HG02623 (cell line): Measurements from ENCODE around the gene KCNJ6.
"Not testable (repeated sequence)": the region's sequence is repeated elsewhere in the genome, so short reads cannot be mapped to it uniquely, and the experiment has no call there.

Source experiments
- ATAC-seq: cut with Tn5 transposase; IDR thresholded peaks from one replicate; pipeline ENCODE4 v1.9.1; 2021; ENCODE audit warnings: moderate library complexity; ENCODE audit not compliant: unreplicated experiment

The KCNJ6 gene

GRCh38 chr21:37578471-37579126, 337.7 kb downstream of the KCNJ6 start:
- no peak for ATAC-seq

- ATAC-seq = not testable (repeated sequence)
Measured at GRCh38 chr21:37576929-37577328, 339.3 kb downstream of the KCNJ6 start.

GRCh38 chr21:37575580-37575979, 340.7 kb downstream of the KCNJ6 start:
- no peak for ATAC-seq

GRCh38 chr21:37574751-37575150, 341.5 kb downstream of the KCNJ6 start:
- no peak for ATAC-seq

- ATAC-seq = no peak
Measured at GRCh38 chr21:37574316-37574715, 341.9 kb downstream of the KCNJ6 start.

- ATAC-seq = no peak
Measured at GRCh38 chr21:37571442-37571841, 344.8 kb downstream of the KCNJ6 start.

GRCh38 chr21:37568916-37569315, 347.3 kb downstream of the KCNJ6 start:
- no peak for ATAC-seq

GRCh38 chr21:37568415-37568814, 347.8 kb downstream of the KCNJ6 start:
- ATAC-seq = no peak

- no peak for ATAC-seq
Measured at GRCh38 chr21:37566790-37567615, 349.3 kb downstream of the KCNJ6 start.

GRCh38 chr21:37565530-37566223, 350.6 kb downstream of the KCNJ6 start:
- ATAC-seq = no peak

GRCh38 chr21:37564924-37565529, 351.2 kb downstream of the KCNJ6 start:
- no peak for ATAC-seq

GRCh38 chr21:37564341-37564923, 351.8 kb downstream of the KCNJ6 start:
- ATAC-seq = peak; percentile 38

- ATAC-seq = peak; percentile 91
Measured at GRCh38 chr21:37563641-37564340, 352.5 kb downstream of the KCNJ6 start.

GRCh38 chr21:37562920-37563640, 353.2 kb downstream of the KCNJ6 start:
- ATAC-seq = peak; percentile 4

- ATAC-seq = no peak
Measured at GRCh38 chr21:37561941-37562919, 354.0 kb downstream of the KCNJ6 start.

GRCh38 chr21:37561506-37561905, 354.8 kb downstream of the KCNJ6 start:
- ATAC-seq = no peak

- ATAC-seq = no peak
Measured at GRCh38 chr21:37560385-37560784, 355.9 kb downstream of the KCNJ6 start.

GRCh38 chr21:37558676-37559211, 357.5 kb downstream of the KCNJ6 start:
- no peak for ATAC-seq
